NT2/D1 (cell line): ENCODE measurements around the gene SHB.

Experiments
- DNase-seq: peaks from one replicate; pipeline ENCODE4 v3.0.0-alpha.2; 2011; ENCODE audit warnings: low read depth, low spot score
- H3K27me3 ChIP-seq: 2 replicates; pipeline ENCODE4 v1.6.0; 2011; ENCODE audit warnings: mild to moderate bottlenecking; ENCODE audit not compliant: insufficient read length, insufficient read depth
- H3K36me3 ChIP-seq: 2 replicates; pipeline ENCODE4 v1.6.1; 2011; ENCODE audit warnings: mild to moderate bottlenecking, low read length, mixed read lengths; ENCODE audit not compliant: insufficient read depth, insufficient read length
- H3K4me1 ChIP-seq: 2 replicates; pipeline ENCODE4 v1.5.1; 2011; ENCODE audit not compliant: insufficient read depth, insufficient read length
- H3K4me3 ChIP-seq: 2 replicates; pipeline ENCODE4 v1.5.1; 2011; ENCODE audit warnings: low read depth; ENCODE audit not compliant: insufficient read length
- H3K9ac ChIP-seq: 2 replicates; pipeline ENCODE4 v1.6.0; 2011; ENCODE audit warnings: low read depth; ENCODE audit not compliant: insufficient read length
- H3K9me3 ChIP-seq: 2 replicates; pipeline ENCODE4 v1.5.1; 2011; ENCODE audit warnings: mild to moderate bottlenecking, low read length; ENCODE audit not compliant: insufficient read depth
- SUZ12 ChIP-seq: IDR thresholded peaks from 2 replicates; pipeline ENCODE4 v1.6.1; 2011; ENCODE audit not compliant: insufficient read length, insufficient read depth; ENCODE audit errors: extremely low read depth
- YY1 ChIP-seq: IDR thresholded peaks from 2 replicates; pipeline ENCODE4 v1.6.1; 2011; ENCODE audit not compliant: insufficient read length, insufficient read depth
- ZNF274 ChIP-seq: IDR thresholded peaks from 2 replicates; pipeline ENCODE4 v1.6.1; 2011; ENCODE audit warnings: mild to moderate bottlenecking, low read depth, low read length

The SHB gene

GRCh38 chr9:37963936-37964739 is 104.9 kb downstream of the SHB start:
- no peak for DNase-seq
- H3K9me3 ChIP-seq: no peaks in the 10 kb centered on the region
- TF ChIP-seq SUZ12: no peak
- no peak for TF ChIP-seq YY1
- no peak overlapping the region for H3K9ac ChIP-seq
- H3K36me3 ChIP-seq: peaks cover 90% of the 10 kb centered on the region
- peaks cover 3% of the 10 kb centered on the region for H3K4me1 ChIP-seq
- no peaks in the 10 kb centered on the region for H3K27me3 ChIP-seq
- no peak overlapping the region for H3K4me3 ChIP-seq

GRCh38 chr9:37961351-37961750 is 107.7 kb downstream of the SHB start:
- no peak overlapping the region for H3K9ac ChIP-seq
- no peak for TF ChIP-seq YY1
- no peak for TF ChIP-seq ZNF274
- TF ChIP-seq SUZ12: no peak
- DNase-seq: no peak

GRCh38 chr9:37960631-37961030 is 108.4 kb downstream of the SHB start:
- peaks cover 88% of the 10 kb centered on the region for H3K36me3 ChIP-seq
- no peaks in the 10 kb centered on the region for H3K27me3 ChIP-seq
- DNase-seq: no peak
- H3K4me1 ChIP-seq: peaks cover 3% of the 10 kb centered on the region
- TF ChIP-seq SUZ12 (no peak), YY1 (no peak), ZNF274 (no peak)
- H3K4me3 ChIP-seq: no peak overlapping the region
- H3K9me3 ChIP-seq: no peaks in the 10 kb centered on the region
- no peak overlapping the region for H3K9ac ChIP-seq

More at GRCh38 chr9:37961351-37961750, 107.7 kb downstream of the SHB start:
- H3K4me1 ChIP-seq: peaks cover 3% of the 10 kb centered on the region
- H3K9me3 ChIP-seq: no peaks in the 10 kb centered on the region
- H3K36me3 ChIP-seq: peaks cover 87% of the 10 kb centered on the region
- no peak overlapping the region for H3K4me3 ChIP-seq
- no peaks in the 10 kb centered on the region for H3K27me3 ChIP-seq

- no peaks in the 10 kb centered on the region for H3K27me3 ChIP-seq
Measured at GRCh38 chr9:37959976-37960375, 109.1 kb downstream of the SHB start.

GRCh38 chr9:37958154-37958553 is 110.9 kb downstream of the SHB start:
- no peak overlapping the region for H3K9ac ChIP-seq
- peaks cover 89% of the 10 kb centered on the region for H3K36me3 ChIP-seq
- no peak for DNase-seq
- TF ChIP-seq SUZ12 (no peak), ZNF274 (no peak), YY1 (no peak)
- H3K4me3 ChIP-seq: no peak overlapping the region
- H3K27me3 ChIP-seq: no peaks in the 10 kb centered on the region
- no peaks in the 10 kb centered on the region for H3K4me1 ChIP-seq
- H3K9me3 ChIP-seq: no peaks in the 10 kb centered on the region

More at GRCh38 chr9:37959976-37960375, 109.1 kb downstream of the SHB start:
- H3K36me3 ChIP-seq: peaks cover 89% of the 10 kb centered on the region
- H3K9me3 ChIP-seq: no peaks in the 10 kb centered on the region
- H3K4me1 ChIP-seq: peaks cover under 1% of the 10 kb centered on the region
- no peak overlapping the region for H3K4me3 ChIP-seq
- TF ChIP-seq SUZ12 (no peak), YY1 (no peak), ZNF274 (no peak)
- H3K9ac ChIP-seq: no peak overlapping the region
- DNase-seq: no peak

- Histone ChIP-seq H3K4me3 (no peak overlapping the region), H3K4me1 (no peaks in the 10 kb centered on the region), H3K9me3 (no peaks in the 10 kb centered on the region), H3K27me3 (no peaks in the 10 kb centered on the region), H3K9ac (no peak overlapping the region), H3K36me3 (peaks cover 89% of the 10 kb centered on the region)
- no peak for DNase-seq
- TF ChIP-seq ZNF274 (no peak), SUZ12 (no peak), YY1 (no peak)
Measured at GRCh38 chr9:37957664-37957953, 111.4 kb downstream of the SHB start.

GRCh38 chr9:37956904-37957663 is 111.9 kb downstream of the SHB start:
- DNase-seq: no peak
- H3K9me3 ChIP-seq: no peaks in the 10 kb centered on the region
- H3K9ac ChIP-seq: no peak overlapping the region
- H3K4me1 ChIP-seq: no peaks in the 10 kb centered on the region
- H3K4me3 ChIP-seq: no peak overlapping the region
- TF ChIP-seq YY1 (no peak), ZNF274 (no peak)
- no peaks in the 10 kb centered on the region for H3K27me3 ChIP-seq
- peaks cover 89% of the 10 kb centered on the region for H3K36me3 ChIP-seq
